HPDE6-E6E7 (cell line): ENCODE results near the gene FLRT1.

Experiments
- DNase-seq: peaks from one replicate; pipeline ENCODE4 v3.0.0; 2011; ENCODE audit warnings: missing footprints; ENCODE audit errors: extremely low spot score

FLRT1 gene

DNA sequence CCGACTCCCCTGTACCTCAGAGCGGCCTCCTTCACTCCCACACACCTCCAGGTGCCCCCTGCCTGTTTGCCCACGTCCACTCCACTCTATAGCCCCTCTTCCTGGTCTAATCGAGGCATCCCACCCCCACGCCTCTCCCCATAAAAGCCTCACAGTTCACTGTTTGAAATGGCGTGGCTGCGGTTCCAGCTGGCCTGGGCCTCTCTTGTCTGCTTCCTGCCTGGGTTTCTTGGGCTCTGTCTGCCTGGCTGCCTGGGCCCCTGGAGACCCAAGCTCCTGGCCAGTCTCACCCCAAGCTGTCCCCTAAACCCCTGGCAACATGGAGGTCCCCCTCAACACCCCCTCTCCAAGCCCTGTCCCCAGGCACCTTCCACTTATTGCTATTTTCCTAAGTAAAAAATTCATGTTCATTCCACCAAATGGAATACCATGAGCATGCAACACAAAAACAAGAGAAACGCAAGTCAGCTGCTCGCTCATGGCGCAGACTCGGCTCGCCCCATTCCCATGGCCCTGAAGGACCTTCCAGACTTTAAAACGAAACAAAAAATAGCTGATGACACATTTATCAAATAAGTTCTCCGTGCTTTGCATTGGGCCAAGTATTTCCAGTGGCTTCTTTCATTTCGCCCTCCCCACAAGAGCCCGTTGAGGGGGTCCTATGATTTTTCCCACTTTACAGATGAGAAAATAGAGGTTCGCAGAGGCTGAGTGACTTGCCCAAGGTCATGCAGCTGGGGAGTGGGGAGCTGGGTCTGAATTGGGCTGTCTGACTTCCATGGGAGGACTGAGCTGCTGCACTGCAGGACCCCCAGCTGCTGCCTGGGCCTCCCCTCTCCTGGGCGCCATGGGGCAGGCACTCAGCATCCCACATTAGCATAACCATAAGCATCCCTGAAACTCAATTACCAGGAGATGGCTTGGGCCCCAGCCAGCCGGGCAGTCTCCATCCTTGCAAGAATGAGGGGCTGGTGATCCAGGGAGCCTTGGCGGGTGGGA is 11.7 kb upstream of the FLRT1 start:
- no peak for DNase-seq

DNA sequence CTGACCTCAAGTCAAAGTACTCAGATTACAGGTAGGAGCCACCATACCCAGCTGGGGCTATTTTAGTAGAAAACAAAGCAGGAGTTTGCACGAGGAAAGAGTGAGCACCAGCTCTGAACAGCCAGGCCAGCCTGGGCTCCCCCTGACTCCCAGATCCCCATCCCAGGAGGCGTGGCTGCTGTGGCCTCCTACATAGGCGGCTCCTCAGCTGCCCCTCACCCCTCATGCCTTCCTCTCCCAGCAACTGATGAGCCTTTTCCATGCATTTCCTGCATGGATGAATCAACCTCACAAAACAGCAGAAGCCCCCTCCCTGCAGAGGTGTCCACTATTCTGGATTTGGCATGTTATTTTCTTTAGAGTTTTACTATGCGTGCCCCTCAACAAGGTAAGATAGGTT is 10.5 kb upstream of the FLRT1 start:
- DNase-seq: no peak

DNA sequence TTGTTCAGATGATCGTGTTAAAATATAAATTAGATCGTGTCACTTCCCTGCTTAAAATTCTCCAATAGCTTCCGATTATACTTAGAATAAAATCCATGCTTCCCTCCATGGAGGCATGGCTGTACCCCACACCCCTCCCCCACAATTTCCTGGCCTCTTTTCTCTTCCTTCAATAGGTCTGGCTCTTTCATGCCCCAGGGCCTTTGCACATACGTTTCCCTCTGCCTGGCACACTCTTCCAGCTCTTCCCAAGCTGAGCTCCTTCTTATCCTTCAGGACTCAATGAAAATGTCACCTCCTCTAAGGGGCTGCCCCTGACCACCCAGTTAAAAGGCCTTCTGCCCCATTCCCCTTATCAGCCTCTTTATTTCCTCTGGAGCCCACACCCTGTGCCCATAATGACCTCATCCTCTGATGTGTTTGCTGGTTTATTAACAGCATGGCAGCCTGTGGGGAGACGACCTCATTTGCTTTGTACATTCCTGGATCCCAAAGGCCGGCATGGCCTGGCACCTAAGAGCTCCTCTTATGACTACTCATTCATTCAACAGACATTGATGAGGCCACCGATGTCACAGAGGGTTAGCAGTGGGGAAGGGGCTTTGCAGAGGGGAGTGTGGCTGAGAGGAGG is 9.0 kb upstream of the FLRT1 start:
- no peak for DNase-seq

DNA sequence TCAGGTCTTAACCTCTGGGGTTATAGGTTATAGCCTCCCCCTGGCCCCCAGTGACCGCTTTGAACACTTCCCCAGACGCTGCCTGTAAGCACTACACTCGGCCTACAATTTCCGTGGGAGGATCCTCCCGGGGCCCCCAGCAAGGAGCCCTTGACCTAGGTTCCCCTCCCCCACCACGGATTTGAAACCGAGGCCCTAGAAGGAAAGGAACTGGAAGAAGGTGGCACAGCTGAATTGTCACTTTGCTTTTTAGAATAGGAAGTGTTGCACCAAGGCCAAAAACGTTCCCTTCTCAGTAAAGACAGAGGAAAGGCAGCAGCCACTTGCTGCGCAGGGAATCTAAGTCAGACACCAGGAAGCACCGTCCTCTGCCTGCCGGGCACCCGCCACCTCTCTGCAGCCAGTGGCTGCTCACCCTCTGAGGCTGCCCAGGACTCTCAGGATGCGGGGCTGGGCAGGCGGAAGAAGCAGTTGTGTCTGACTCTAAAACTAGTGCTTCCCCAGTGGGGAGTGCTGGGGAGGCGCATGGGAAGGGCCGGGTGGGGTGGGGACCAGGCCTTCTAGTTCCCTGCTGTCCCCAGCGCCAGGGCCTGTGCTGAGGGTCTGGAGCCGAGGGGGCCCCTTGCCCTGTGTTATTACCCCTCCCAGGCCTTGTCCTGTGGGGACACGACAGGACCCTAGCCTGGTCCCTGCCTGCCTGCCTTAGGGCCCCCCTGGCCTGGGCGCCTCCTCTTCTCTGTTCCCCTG is 7.9 kb upstream of the FLRT1 start:
- no peak for DNase-seq

DNA sequence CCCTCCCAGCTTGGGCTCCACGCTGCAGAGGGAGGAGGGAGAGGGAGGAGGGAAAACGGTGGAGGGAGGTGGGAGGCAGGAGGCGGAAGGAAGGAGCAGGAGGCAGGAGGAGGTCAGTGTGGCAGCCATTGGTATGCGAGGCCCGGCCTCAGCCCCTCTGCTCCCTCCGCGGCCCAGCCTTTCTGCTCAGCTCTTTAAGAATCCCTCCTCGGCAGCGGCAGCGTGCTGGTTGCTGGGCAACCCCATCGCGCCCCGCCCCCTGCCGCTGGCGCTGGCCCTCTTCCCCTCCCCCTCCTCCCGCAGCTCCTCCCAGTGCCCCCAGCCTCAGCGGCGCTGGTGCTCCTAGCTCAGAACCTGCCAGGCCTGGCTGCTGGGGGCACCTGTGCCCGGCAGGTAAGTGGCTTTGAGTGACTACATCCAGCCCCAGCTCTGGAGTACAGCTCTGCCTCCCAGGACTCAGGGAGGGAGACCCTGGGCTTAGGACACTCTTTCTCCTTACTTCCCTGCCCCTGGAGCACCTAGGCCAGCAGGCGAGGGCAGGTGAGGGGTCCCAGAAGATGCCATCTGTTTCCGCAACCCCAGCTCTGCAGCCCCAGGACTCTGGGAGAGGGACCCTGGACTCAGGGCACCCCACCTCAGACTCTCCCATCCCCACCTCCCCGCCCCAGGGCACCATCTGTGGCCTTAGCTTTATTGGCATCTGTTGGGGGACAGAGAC is 7.2 kb upstream of the FLRT1 start:
- no peak for DNase-seq

DNA sequence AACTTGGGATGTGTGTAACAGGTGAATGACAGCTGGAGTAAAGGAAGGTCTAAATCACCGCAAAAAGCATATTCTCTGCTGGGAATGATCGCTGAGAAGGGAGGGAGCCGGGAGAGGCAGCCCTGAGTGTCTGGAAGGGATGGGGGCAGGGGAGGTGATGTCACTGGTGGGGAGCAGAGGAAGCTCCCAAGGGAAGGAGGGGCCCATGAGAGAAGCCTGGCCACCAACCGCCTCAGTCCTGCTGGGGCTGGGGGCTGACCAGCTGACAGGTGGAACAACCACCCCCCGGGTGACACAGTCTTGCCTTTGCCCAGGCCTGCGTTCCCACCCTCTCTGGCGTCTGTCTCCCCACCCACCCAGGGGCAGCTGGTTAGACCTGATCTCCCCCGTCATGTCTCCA is 6.0 kb upstream of the FLRT1 start:
- DNase-seq: no peak

DNA sequence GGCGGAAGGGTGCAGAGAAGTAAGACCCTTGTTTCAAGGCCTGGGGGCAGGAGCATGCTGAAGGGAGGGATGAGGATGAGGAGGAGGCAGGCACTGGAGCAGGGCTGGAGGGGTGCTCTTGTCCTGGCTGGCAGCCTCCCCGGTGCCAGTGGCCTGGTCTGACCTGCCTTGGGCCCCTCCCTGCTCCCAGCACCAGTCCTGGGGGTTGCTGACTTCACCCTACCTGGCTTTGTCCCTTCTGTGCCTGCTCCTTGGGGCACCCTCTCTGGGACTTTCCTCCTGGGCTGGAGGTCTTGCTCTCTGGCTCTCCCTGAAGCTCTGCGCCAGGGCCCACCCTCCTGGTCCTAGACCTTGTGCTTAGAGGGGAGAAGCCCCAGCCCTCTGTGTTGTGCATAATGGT is 4.7 kb upstream of the FLRT1 start:
- DNase-seq: no peak

DNA sequence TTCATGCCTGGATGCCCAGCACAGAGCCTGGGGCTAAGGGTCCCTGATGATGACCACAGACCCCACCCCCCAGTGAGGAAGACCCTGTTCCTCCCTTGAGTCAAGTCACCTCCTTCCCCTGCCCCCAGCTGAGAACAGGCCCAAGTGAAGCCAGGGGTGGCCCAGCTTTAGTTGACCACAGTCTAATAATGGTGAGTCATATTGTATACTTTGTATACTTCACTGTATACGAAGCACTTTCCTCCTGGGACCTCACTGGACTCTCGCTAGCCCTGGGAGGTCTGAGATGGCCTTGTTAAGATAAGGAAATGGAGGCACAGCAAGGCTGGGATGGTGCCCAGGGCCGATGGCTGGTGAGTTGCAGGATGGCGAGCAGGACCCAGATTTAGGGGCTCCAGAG is 3.7 kb upstream of the FLRT1 start:
- DNase-seq: no peak

DNA sequence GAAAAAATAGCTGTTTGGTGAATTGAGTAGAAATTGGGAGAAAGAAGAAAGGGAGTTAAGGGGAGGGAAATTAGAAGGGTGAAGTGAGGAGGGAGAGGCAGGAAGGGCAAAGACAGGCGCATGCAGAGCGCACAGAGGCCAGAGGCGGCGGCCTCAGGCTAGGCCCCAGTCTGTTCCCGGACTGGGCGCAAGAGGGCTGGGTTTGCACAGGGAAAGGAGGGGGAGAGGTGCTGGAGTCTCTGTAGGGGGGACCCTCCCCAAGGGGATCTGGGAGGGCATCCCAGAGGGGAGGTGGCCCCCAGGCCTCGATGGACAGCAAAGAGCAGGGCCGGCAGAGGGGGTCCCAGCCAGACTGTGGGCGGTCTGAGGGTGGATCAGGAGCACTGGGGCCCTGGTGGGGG is 1.3 kb upstream of the FLRT1 start:
- no peak for DNase-seq

DNA sequence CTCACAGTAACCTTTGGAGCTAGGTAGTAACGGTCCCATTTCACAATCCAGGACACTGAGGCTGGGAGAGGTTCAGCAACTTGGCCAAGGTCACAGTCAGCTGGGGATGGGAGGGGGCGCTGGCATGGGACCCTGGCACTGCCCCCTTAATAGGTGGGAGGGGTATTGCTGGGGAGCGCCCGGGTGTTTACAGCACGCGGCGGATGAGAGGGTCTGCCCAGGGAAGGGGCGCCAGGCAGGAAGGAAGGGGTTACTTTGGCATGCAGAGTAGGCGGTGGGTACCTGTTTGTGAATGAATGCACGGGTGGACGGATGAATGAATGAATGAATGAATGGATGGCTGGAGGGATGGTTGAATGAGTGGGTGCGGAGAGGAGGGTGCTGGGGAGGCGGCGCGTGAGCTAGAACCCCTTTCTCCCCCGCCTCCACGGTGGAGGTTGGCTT is 628 bp upstream of the FLRT1 start:
- no peak for DNase-seq

DNA sequence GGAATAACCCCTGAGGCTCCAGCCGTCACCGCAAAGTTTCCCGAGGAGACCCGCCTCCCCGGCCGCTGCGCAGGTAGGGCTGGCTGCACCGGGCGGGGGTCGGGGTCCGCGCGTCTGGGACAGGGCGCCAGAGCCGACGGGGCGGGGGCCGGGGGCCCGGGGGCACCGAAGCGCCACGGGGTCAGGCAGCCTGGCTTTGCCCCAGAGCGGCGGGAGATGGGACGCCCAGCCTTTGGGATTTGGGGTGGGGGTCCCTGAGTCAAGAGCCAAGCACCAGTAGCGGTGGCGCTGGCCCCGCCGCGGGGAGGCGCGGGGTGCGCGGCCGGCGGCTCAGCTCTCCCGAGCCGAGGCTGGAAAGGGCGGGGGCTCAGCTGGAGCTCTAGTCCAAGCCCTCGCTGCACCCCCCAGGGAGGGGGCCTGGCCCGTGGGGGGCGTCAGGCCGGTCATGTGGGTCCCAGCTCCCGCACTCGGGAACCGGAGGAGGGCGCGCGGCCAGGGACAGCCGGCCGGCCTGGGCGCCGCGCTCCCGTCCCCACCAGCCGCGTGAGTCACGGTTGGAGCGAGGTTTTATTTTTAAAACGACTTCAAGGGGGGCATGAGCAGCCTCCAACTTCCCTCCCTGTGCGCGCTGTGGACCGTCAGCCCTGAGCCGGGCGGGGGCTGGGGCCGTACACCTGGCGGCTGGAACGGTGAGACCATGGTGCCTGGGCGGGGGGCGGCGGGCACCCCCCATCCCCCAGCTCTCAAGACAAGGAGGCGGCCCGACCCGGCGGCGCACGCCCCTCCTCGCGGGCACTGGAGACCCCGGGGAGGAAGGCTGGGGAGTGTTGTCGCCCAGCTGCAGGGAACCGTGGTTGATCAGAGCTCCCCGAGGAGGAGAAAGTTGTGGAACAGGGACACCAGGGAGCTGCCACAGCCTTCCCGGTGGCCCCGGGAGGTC is 626 bp downstream of the FLRT1 start:
- no peak for DNase-seq

DNA sequence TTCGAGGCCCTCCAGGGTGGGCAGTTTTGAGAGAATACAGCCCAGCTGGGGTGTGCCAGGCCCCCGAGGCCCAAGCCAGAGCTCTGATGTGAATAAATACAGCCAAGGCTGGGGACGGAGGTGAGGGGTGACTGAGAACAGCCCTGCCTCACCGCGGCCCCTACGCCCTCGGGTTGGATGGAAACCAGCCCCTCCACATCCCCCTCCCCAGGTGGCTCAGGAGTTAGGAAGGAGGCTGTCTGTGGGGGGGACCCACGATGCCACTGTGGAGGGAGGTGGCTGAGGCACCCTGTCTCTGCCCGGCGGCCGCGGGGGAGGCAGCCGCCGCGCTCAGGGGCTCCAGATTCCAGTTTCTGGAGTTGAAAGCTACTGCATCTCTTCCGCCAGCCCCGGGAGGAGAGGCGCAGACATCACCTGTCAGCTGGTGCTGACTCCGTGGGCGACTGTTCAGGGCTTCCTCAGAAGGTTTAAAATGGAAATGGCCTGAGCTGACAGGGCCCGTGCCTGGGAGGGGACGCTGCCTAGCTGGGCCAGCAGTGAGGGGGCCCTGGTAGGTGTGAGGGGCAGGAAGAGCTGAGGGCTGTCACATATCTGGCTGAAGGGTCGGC is 1.4 kb downstream of the FLRT1 start:
- no peak for DNase-seq

DNA sequence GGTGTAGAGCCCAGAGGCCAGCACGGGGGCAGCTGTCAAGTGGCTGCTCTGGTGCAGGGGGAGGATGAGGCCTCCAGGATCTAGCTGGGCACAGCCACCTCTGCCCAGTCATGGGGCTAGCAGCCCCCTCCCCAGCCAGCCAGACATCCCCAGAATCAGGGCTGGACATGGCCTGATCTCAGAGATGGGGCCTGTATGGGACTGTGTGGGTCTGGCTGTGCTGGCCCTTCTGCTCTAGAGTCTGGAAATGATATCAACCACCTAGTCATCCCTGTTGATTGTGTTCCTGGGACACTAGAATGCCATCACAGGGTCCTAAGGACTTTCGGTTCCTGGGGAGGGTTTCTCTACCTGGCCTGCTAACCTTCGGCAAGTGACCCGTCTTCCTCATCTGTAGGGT is 2.8 kb downstream of the FLRT1 start:
- no peak for DNase-seq

DNA sequence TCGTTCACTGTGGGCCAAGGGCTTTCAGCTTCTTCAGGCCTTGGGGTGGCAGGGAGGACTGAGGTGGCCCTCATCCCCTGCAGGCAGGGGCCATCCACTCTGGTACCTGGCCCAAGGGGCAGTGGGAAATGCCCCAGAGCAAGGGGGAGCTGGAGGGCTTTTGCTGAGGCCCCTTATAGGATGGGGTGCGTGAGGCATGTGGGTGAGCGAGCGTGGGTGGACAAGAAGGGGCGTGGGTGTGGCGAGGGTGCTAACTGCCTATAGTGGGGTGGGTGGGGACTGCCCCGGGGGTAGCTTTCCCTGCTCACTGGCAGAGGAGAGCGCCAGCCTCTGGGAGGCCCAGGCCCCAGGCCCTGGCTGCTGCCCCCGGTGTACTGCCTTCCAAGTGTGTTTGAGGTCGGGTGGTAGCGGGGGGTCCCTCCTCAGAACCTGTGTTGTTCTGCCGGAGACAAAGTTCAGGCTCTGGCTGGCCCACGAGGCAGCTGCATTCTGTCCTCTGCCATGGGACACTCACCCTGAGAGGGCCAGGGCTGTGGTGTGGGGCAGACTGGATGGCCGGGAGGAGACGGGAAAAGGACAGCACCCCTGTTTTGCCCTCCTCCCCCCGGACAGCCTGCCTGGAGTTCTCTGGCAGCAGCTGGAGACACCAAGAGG is 3.4 kb downstream of the FLRT1 start:
- DNase-seq: no peak

DNA sequence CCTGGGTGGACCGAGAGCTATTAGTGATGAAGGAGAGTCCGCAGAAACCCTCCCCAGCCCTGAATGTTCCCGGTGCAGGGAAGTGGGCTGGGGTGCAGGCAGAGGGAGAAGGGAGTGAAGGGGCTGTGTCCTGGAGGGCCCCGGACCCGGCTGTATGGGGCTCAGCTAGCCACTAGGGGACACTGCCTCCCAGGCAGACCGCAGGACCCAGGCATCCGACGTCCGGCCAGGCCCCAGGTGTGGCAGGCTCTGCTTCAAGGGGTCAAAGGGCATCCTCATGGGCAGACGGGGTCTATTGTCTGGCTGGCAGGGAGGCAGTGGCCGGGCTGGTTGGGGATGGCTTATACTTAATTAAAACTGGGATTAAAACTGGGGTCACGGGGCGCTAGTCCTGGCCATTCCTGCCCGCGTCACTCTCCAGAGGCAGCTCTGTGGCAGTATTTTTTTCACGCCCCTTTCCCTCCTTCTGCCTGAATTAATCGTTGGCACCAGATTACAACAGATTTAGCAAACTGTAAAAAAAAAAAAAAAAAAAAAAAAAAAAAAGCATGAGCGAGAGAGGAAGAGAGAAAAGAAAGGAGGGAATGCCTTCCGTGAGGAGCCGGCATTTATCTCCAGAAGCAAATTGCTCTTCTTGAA is 5.1 kb downstream of the FLRT1 start:
- DNase-seq: no peak

DNA sequence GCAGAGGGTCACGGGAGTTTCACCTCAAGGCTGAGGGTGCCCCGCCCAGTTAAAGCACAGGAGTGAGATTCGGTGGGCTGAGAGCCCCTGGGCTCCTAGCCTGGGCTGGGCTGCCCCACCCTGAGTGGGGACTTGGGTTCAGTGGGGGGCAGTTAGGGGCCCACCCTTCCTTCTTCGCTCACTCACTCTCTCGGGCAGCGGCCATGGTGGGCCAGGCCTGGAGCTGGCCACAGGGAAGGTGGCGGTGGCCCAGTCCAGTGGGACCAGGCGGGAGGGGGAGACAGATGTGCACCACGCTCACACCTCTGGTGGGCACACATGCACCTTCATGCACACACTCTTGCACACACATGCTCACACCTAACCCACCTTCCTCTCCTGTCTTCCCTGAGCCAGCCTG is 6.1 kb downstream of the FLRT1 start:
- DNase-seq: no peak

DNA sequence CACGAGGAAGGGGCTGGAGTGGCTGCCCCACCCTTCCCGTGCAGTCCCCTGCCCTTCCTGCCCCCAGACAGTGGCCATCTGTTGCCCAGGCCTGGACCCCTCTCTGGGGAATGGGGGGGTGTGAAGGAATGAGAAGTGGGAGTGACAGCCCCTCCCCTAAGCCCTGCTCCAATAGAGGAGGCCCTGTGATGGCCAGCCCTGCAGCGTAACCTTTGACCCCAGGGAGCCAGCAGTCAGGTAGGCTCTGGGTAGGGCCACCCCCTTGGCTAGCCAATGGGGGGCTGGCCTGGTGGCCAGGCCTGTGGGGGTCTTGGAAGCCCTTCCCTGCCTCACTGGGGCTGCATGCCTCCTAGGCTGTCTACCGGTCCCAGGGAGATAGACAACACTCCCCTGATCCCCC is 6.6 kb downstream of the FLRT1 start:
- no peak for DNase-seq

DNA sequence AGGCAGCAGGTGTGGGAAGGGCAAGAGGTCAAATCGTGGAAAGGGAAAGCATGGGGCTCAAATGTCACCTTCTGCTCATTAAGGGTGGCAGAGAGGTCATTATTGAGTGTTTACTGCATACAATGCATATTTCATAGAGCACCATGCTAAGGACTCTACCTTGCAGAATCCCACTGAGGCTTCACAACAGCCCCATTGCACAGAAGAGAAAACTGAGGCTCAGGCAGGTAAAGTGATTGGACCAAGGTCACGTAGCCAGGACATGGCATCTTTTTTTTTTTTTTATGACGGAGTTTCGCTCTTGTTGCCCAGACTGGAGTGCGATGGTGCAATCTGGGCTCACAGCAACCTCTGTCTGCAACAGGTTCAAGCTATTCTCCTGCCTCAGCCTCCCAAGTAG is 7.8 kb downstream of the FLRT1 start:
- DNase-seq: no peak

DNA sequence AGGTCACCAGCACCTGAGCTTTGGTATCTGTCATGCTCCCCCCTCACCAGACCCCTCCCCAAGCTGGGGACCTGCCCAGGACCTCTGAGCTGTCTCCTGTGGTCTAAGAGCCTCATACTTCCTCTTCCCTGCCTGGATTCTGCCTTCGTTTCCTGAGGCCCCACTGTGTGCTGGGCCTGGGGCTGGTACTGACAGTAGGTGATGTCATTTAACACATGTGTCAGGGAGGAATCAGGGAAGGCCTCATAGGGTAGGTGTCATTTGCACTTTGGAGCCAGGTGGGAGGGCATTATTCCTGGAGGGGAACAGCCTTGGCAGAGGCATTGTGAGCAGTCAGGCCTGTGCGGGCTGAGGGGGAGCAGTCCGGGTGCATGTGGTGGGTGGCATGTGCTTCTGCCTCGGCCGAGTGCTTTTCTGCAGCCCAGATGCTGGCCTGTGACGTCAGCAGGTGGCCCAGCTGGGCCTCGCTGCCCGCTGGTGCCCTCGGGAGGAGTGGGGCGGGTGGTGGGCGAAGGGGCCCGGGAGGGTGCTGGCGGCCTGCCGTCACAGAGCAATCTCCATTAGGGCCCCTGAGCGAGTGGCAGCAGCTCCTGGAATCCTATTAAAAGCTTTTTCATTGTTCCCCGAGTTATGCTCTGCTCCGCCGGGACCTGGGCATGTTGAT is 9.1 kb downstream of the FLRT1 start:
- no peak for DNase-seq
